ENCODE data around the gene TRPT1.

The TRPT1 gene

DNA sequence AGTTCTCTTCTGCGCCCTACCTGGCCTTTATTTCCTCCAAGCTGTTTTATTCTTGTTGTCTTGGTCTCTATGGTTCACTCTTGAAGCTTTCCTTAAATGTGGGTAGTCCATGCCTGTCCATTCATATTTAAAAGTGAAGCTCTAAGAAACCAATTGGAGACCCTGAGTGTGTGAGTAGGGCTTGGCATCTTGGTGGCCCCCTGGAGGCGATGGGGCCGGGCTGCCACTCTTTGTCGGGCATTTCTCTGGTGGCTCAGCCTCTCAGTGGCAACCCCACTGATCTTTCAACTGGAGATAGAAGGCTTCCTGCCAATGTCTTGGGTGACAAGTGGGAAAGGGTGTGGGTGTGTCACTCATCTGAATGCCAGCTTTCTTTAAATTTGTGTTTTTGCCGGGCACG lies 9.1 kb downstream of the TRPT1 start:
- Histone ChIP-seq H3K27me3 (ENCODE audit: insufficient read depth, low read length, poor library complexity) (no peaks in the 10 kb centered on the region), H2AK5ac (ENCODE audit: low read length) (no peak overlapping the region), H3K9ac (ENCODE audit: low read length) (no peak overlapping the region), H3K4me1 (ENCODE audit: control insufficient read depth, low read depth, low read length) (no peaks in the 10 kb centered on the region), H3K4me3 (ENCODE audit: low read length) (no peak overlapping the region), H2BK5ac (ENCODE audit: low read length) (no peak overlapping the region), H4K5ac (ENCODE audit: low read length) (no peak overlapping the region), H3K79me1 (ENCODE audit: low read length) (no peaks in the 10 kb centered on the region), H3K4me2 (ENCODE audit: low read length) (no peak overlapping the region), H2BK15ac (replicated peaks; ENCODE audit: low read depth) (no peak overlapping the region), H4K8ac (ENCODE audit: low read depth, low read length) (no peak overlapping the region), H2BK120ac (ENCODE audit: low read depth, low read length) (no peak overlapping the region), H3K23ac (ENCODE audit: low read length) (no peak overlapping the region), H3K79me2 (ENCODE audit: control insufficient read depth, insufficient read depth, low read length) (no peaks in the 10 kb centered on the region), H3K56ac (ENCODE audit: low read length) (no peak overlapping the region), H3K4ac (ENCODE audit: low read depth, low read length) (no peak overlapping the region), H3K18ac (ENCODE audit: low read length) (no peak overlapping the region), H3K27ac (ENCODE audit: low read depth, low read length) (no peak overlapping the region), H3K36me3 (ENCODE audit: control insufficient read depth, insufficient read depth, low read length) (no peaks in the 10 kb centered on the region)
- no CpG with 5 or more reads among the region's 6 CpGs for WGBS (ENCODE audit: extremely low coverage, insufficient coverage, low lambda C conversion rate)
- DNase-seq, result no peak

- no peak overlapping the region for H3K18ac ChIP-seq (ENCODE audit: low read length)
- no peak overlapping the region for H2BK5ac ChIP-seq (ENCODE audit: low read length)
- peaks cover 4% of the 10 kb centered on the region for H3K36me3 ChIP-seq (ENCODE audit: control insufficient read depth, insufficient read depth, low read length)
- no peak for DNase-seq
- H3K56ac ChIP-seq (ENCODE audit: low read length), result no peak overlapping the region
- no peak overlapping the region for H4K5ac ChIP-seq (ENCODE audit: low read length)
- H3K9ac ChIP-seq (ENCODE audit: low read length), result no peak overlapping the region
- no peak overlapping the region for H4K8ac ChIP-seq (ENCODE audit: low read depth, low read length)
- no peaks in the 10 kb centered on the region for H3K79me2 ChIP-seq (ENCODE audit: control insufficient read depth, insufficient read depth, low read length)
- no peak overlapping the region for H3K4me2 ChIP-seq (ENCODE audit: low read length)
- no peak overlapping the region for H2BK120ac ChIP-seq (ENCODE audit: low read depth, low read length)
- H3K27me3 ChIP-seq (ENCODE audit: insufficient read depth, low read length, poor library complexity), result no peaks in the 10 kb centered on the region
- H3K4me1 ChIP-seq (ENCODE audit: control insufficient read depth, low read depth, low read length), result no peaks in the 10 kb centered on the region
- no peak overlapping the region for H3K4ac ChIP-seq (ENCODE audit: low read depth, low read length)
- H3K27ac ChIP-seq (ENCODE audit: low read depth, low read length), result no peak overlapping the region
- no peaks in the 10 kb centered on the region for H3K79me1 ChIP-seq (ENCODE audit: low read length)
- WGBS (ENCODE audit: extremely low coverage, insufficient coverage, low lambda C conversion rate), result no CpG with 5 or more reads among the region's 30 CpGs
- no peak overlapping the region for H3K4me3 ChIP-seq (ENCODE audit: low read length)
- no peak overlapping the region for H3K23ac ChIP-seq (ENCODE audit: low read length)
- no peak overlapping the region for H2BK15ac ChIP-seq (replicated peaks; ENCODE audit: low read depth)
- no peak overlapping the region for H2AK5ac ChIP-seq (ENCODE audit: low read length)
These were observed 14.7 kb downstream of the TRPT1 start for GRCh38 chr11:64211181-64211872.

DNA sequence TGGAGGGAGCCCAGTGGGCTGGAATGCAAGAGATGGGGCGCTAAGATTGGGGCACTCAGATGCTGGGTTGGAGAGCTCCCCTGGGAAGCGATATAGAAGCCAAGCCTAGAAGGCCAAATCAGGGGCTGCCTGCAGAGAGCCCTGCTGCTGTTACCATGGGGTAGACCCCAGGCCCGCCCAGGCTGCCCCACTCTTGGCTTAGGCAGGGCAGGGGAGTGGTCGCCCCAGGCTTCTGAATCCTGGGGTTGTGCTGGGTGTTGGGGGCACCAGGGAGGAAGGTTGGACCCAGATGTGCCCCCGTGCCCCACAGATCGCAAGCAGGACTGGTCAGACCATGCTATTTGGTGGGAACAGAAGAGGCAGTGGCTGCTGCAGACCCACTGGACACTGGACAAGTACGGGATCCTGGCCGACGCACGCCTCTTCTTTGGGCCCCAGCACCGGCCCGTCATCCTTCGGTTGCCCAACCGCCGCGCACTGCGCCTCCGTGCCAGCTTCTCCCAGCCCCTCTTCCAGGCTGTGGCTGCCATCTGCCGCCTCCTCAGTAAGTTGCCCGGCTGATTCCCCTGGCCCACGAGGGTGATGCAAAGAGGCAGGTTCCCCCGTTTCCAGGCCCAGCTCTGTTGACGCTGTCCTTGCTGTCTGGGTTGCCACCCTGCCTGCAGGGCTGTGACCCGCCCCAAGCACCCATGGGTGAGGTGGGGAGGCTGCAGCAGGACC lies 15.5 kb downstream of the TRPT1 start:
- WGBS (ENCODE audit: extremely low coverage, insufficient coverage, low lambda C conversion rate), result no CpG with 5 or more reads among the region's 24 CpGs
- no peak overlapping the region for H3K18ac ChIP-seq (ENCODE audit: low read length)
- no peak overlapping the region for H3K23ac ChIP-seq (ENCODE audit: low read length)
- H2BK120ac ChIP-seq (ENCODE audit: low read depth, low read length), result no peak overlapping the region
- H3K79me2 ChIP-seq (ENCODE audit: control insufficient read depth, insufficient read depth, low read length), result no peaks in the 10 kb centered on the region
- H3K27ac ChIP-seq (ENCODE audit: low read depth, low read length), result no peak overlapping the region
- DNase-seq, result no peak
- H3K4me2 ChIP-seq (ENCODE audit: low read length), result no peak overlapping the region
- peaks cover 1% of the 10 kb centered on the region for H3K79me1 ChIP-seq (ENCODE audit: low read length)
- H3K4me1 ChIP-seq (ENCODE audit: control insufficient read depth, low read depth, low read length), result no peaks in the 10 kb centered on the region
- H3K27me3 ChIP-seq (ENCODE audit: insufficient read depth, low read length, poor library complexity), result no peaks in the 10 kb centered on the region
- H3K4me3 ChIP-seq (ENCODE audit: low read length), result no peak overlapping the region
- peaks cover 6% of the 10 kb centered on the region for H3K36me3 ChIP-seq (ENCODE audit: control insufficient read depth, insufficient read depth, low read length)
- H4K8ac ChIP-seq (ENCODE audit: low read depth, low read length), result no peak overlapping the region
- no peak overlapping the region for H3K56ac ChIP-seq (ENCODE audit: low read length)
- no peak overlapping the region for H2AK5ac ChIP-seq (ENCODE audit: low read length)
- no peak overlapping the region for H2BK15ac ChIP-seq (replicated peaks; ENCODE audit: low read depth)
- no peak overlapping the region for H2BK5ac ChIP-seq (ENCODE audit: low read length)
- no peak overlapping the region for H4K5ac ChIP-seq (ENCODE audit: low read length)
- no peak overlapping the region for H3K4ac ChIP-seq (ENCODE audit: low read depth, low read length)
- no peak overlapping the region for H3K9ac ChIP-seq (ENCODE audit: low read length)

DNA sequence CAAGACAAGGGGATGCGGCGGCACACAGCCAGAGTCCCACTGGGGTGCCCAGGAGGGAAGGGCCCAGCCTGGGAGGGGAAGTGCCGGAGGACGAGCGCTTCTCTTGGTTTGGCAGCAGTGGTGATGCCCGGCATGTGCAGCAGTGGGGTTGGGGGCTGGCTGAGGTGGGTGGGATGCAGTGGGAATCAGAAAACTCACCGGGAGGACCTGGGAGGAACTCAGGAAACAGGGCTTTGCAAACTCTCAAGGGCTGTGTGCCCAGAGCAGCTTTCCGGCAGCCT lies 16.5 kb downstream of the TRPT1 start:
- no peak overlapping the region for H3K4me2 ChIP-seq (ENCODE audit: low read length)
- H2BK5ac ChIP-seq (ENCODE audit: low read length), result no peak overlapping the region
- no peak overlapping the region for H2AK5ac ChIP-seq (ENCODE audit: low read length)
- H2BK15ac ChIP-seq (replicated peaks; ENCODE audit: low read depth), result no peak overlapping the region
- no CpG with 5 or more reads among the region's 8 CpGs for WGBS (ENCODE audit: extremely low coverage, insufficient coverage, low lambda C conversion rate)
- no peak overlapping the region for H3K4me3 ChIP-seq (ENCODE audit: low read length)
- no peak overlapping the region for H3K56ac ChIP-seq (ENCODE audit: low read length)
- no peak overlapping the region for H4K5ac ChIP-seq (ENCODE audit: low read length)
- no peaks in the 10 kb centered on the region for H3K4me1 ChIP-seq (ENCODE audit: control insufficient read depth, low read depth, low read length)
- peaks cover 3% of the 10 kb centered on the region for H3K79me1 ChIP-seq (ENCODE audit: low read length)
- peaks cover 7% of the 10 kb centered on the region for H3K36me3 ChIP-seq (ENCODE audit: control insufficient read depth, insufficient read depth, low read length)
- H3K27ac ChIP-seq (ENCODE audit: low read depth, low read length), result no peak overlapping the region
- no peaks in the 10 kb centered on the region for H3K27me3 ChIP-seq (ENCODE audit: insufficient read depth, low read length, poor library complexity)
- no peak overlapping the region for H4K8ac ChIP-seq (ENCODE audit: low read depth, low read length)
- no peaks in the 10 kb centered on the region for H3K79me2 ChIP-seq (ENCODE audit: control insufficient read depth, insufficient read depth, low read length)
- H3K4ac ChIP-seq (ENCODE audit: low read depth, low read length), result no peak overlapping the region
- no peak overlapping the region for H3K9ac ChIP-seq (ENCODE audit: low read length)
- H3K18ac ChIP-seq (ENCODE audit: low read length), result no peak overlapping the region
- H2BK120ac ChIP-seq (ENCODE audit: low read depth, low read length), result no peak overlapping the region
- no peak for DNase-seq
- H3K23ac ChIP-seq (ENCODE audit: low read length), result no peak overlapping the region

DNA sequence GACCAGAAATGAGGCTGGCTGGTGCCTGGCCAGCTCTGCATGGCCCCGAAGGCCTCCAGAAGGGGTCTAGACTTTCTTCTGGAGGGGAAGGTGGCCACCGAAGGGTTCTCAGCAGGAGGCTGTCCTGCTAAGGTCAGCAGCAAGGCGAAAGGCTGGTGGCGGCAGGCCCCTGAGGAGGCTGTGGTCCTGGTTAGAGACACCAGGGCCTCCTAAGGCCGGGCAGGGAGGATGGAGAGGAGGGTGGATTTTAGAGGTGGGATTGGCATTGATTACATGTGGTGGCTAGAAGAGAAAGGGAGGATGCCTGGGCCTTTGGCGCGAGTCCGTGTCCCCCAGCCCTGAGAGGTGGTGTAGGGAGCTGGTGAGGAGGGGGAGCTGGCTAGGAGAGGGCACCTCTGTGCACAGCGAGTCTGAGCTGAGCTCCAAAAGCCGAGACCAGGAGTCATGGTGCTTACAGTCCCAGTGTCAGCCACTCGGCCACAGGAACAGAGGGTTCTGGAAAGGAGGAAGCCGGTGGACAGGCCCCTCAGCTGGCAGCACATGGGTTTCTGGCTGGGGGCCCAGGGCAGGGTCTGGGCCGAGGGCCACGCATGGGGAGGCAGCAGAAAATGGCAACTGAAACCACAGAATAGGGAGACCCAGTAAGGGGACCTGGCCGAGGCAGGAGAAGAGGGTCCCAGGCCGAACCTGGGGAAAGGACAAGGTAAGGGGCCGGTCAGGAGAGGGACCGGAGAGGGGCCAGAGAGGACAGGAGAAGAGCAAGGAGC lies 17.0 kb downstream of the TRPT1 start:
- no peak for DNase-seq
- Histone ChIP-seq H3K27ac (ENCODE audit: low read depth, low read length) (no peak overlapping the region), H3K18ac (ENCODE audit: low read length) (no peak overlapping the region), H3K4ac (ENCODE audit: low read depth, low read length) (no peak overlapping the region), H3K4me1 (ENCODE audit: control insufficient read depth, low read depth, low read length) (no peaks in the 10 kb centered on the region), H2AK5ac (ENCODE audit: low read length) (no peak overlapping the region), H4K5ac (ENCODE audit: low read length) (no peak overlapping the region), H2BK120ac (ENCODE audit: low read depth, low read length) (no peak overlapping the region), H3K36me3 (ENCODE audit: control insufficient read depth, insufficient read depth, low read length) (peaks cover 7% of the 10 kb centered on the region), H3K79me1 (ENCODE audit: low read length) (peaks cover 3% of the 10 kb centered on the region), H3K4me2 (ENCODE audit: low read length) (no peak overlapping the region), H4K8ac (ENCODE audit: low read depth, low read length) (no peak overlapping the region), H3K23ac (ENCODE audit: low read length) (no peak overlapping the region), H3K4me3 (ENCODE audit: low read length) (no peak overlapping the region), H3K56ac (ENCODE audit: low read length) (no peak overlapping the region), H3K79me2 (ENCODE audit: control insufficient read depth, insufficient read depth, low read length) (no peaks in the 10 kb centered on the region), H3K27me3 (ENCODE audit: insufficient read depth, low read length, poor library complexity) (no peaks in the 10 kb centered on the region), H2BK5ac (ENCODE audit: low read length) (no peak overlapping the region), H2BK15ac (replicated peaks; ENCODE audit: low read depth) (no peak overlapping the region), H3K9ac (ENCODE audit: low read length) (no peak overlapping the region)
- no CpG with 5 or more reads among the region's 18 CpGs for WGBS (ENCODE audit: extremely low coverage, insufficient coverage, low lambda C conversion rate)

Measured in mesendoderm (in vitro differentiated cells).